ENCODE results near the gene C9orf50. TPM values are rescaled to one million over a fixed set of nuclear protein-coding genes. Genes with fewer than 3 reads are reported as not detected.

The C9orf50 gene
- total RNA-seq, 2 donors from 2014 or later, result not detected

GRCh38 chr9:129584136-129584535 is 36.8 kb downstream of the C9orf50 start:
- no peaks in the 10 kb centered on the region for H3K4me1 ChIP-seq
- TF ChIP-seq CTCF (IDR thresholded peaks at IDR 0.05) (no peak), POLR2A (IDR thresholded peaks at IDR 0.05) (no peak)
- intact Hi-C loops (cut with DNase I), result no loop called here

GRCh38 chr9:129583308-129584038 is 37.4 kb downstream of the C9orf50 start:
- no peak overlapping the region for H3K27ac ChIP-seq
- no peaks in the 10 kb centered on the region for H3K36me3 ChIP-seq (replicated peaks in 1 of 2; ENCODE audit: insufficient read depth in 1 of 2, low read depth in 2 of 2)
- no peaks in the 10 kb centered on the region for H3K4me1 ChIP-seq
- H3K9me3 ChIP-seq, result no peaks in the 10 kb centered on the region
- ATAC-seq, result no peak
- no peak overlapping the region for H3K4me3 ChIP-seq
- no peak for DNase-seq
- 70 to 73% methylated on average over 7 to 10 of the region's 10 CpGs for WGBS, 2 donors
- intact Hi-C loops (cut with DNase I), result no loop called here
- TF ChIP-seq POLR2A (IDR thresholded peaks at IDR 0.05), result no peak
- TF ChIP-seq CTCF (IDR thresholded peaks at IDR 0.05), result no peak
- no peaks in the 10 kb centered on the region for H3K27me3 ChIP-seq

More at GRCh38 chr9:129584136-129584535, 36.8 kb downstream of the C9orf50 start:
- Histone ChIP-seq H3K27ac (no peak overlapping the region), H3K36me3 (replicated peaks in 1 of 2; ENCODE audit: insufficient read depth in 1 of 2, low read depth in 2 of 2) (no peaks in the 10 kb centered on the region), H3K4me3 (no peak overlapping the region), H3K9me3 (no peaks in the 10 kb centered on the region), H3K27me3 (no peaks in the 10 kb centered on the region)
- WGBS, 2 donors, result 83 to 100% methylated on average over 1 of the region's 1 CpG
- ATAC-seq (peak; percentile 75), DNase-seq (peak; percentile 65 to 84 (median 72))

GRCh38 chr9:129582855-129583254 is 38.0 kb downstream of the C9orf50 start:
- H3K27me3 ChIP-seq, result no peaks in the 10 kb centered on the region
- no peak overlapping the region for H3K27ac ChIP-seq
- ATAC-seq (no peak), DNase-seq (no peak)
- 65 to 72% methylated on average over 3 of the region's 3 CpGs for WGBS, 2 donors
- TF ChIP-seq POLR2A (IDR thresholded peaks at IDR 0.05) (no peak), CTCF (IDR thresholded peaks at IDR 0.05) (no peak)
- H3K4me1 ChIP-seq, result no peaks in the 10 kb centered on the region
- intact Hi-C loops (cut with DNase I), result no loop called here
- H3K9me3 ChIP-seq, result no peaks in the 10 kb centered on the region
- H3K4me3 ChIP-seq, result no peak overlapping the region
- no peaks in the 10 kb centered on the region for H3K36me3 ChIP-seq (replicated peaks in 1 of 2; ENCODE audit: insufficient read depth in 1 of 2, low read depth in 2 of 2)

DNA sequence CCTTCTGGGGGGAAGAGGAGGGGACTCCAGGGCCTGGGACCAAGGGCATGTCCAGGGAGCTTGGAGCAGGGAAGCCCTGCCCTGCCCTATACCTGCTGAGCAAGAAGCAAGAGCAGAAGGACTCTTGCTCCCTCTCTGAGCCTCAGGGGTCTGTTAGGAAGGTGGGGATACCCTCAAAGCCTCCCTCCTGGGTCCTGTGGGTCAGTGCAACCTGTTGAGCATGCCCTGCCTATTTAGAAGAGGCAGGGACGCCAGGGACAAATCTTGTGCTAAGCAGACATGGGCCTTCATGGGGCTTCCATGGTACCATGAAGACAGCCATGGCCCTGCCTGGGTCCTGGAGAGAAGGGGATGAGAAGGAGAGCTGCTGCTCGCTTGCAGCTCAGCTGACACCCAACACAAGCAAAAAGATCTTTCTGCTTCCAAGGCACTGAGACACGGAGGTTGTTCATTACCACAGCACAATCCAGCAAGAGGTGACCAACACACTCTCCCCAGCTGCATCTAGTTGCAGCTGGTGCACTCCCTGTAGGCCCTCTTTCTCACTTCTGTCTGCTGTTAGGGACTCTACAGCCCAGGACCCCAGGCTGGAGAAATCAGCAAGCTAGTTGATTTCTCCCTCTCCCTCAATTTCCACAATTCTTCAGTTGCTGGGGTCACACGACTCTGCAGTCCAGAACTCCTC is 39.3 kb downstream of the C9orf50 start:
- Histone ChIP-seq H3K36me3 (replicated peaks in 1 of 2; ENCODE audit: insufficient read depth in 1 of 2, low read depth in 2 of 2) (no peaks in the 10 kb centered on the region), H3K27me3 (no peaks in the 10 kb centered on the region), H3K4me1 (no peaks in the 10 kb centered on the region), H3K9me3 (no peaks in the 10 kb centered on the region), H3K27ac (no peak overlapping the region), H3K4me3 (no peak overlapping the region)
- no peak for TF ChIP-seq CTCF (IDR thresholded peaks at IDR 0.05)
- TF ChIP-seq POLR2A (IDR thresholded peaks at IDR 0.05), result no peak
- DNase-seq (no peak), ATAC-seq (no peak)
- intact Hi-C loops (cut with DNase I), result no loop called here
- WGBS, 2 donors, result 75 to 79% methylated on average over 3 to 4 of the region's 4 CpGs
